Measurements from ENCODE around the gene TRIM14. TPM values are rescaled to one million over a fixed set of nuclear protein-coding genes. Genes with fewer than 3 reads are reported as not detected.

Gene TRIM14
- total RNA-seq, 1 experiment from 2014 or later: 12.5 TPM

DNA sequence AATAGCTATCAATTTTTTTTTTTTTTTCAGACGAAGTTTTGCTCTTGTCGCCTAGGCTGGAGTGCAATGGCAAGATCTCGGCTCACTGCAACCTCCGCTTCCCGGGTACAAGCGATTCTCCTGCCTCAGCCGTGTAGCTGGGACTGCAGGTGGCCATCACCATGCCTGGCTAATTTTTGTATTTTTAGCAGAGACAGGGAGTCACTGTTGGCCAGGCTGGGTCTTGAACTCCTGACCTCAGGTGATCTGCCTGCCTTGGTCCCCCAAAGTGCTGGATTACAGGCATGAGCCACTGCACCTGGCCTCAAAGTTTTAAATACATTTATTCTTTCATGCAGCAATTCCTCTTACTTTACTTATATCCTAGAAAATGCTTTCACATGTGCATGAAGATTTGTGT lies 17.6 kb downstream of the TRIM14 start:
- Histone ChIP-seq H3K27me3 (ENCODE audit: insufficient read depth, low read length) (no peaks in the 10 kb centered on the region), H4K8ac (replicated peaks; ENCODE audit: insufficient read length, low read depth, low read length) (no peak overlapping the region), H3K9ac (ENCODE audit: extremely low read depth, insufficient read length, low read length) (no peak overlapping the region), H4K20me1 (ENCODE audit: control insufficient read depth, insufficient read depth, insufficient read length) (no peaks in the 10 kb centered on the region), H4K5ac (ENCODE audit: insufficient read length, low read depth, low read length) (no peak overlapping the region), H3K18ac (ENCODE audit: insufficient read length, low read depth, low read length) (no peak overlapping the region), H2BK12ac (ENCODE audit: insufficient read length, low read depth, low read length) (no peak overlapping the region), H3K23me2 (ENCODE audit: insufficient read length, low read depth, low read length, poor library complexity, severe bottlenecking) (no peaks in the 10 kb centered on the region), H2BK20ac (ENCODE audit: low read depth, low read length, poor library complexity, severe bottlenecking) (no peak overlapping the region), H3K56ac (ENCODE audit: insufficient read length, low read depth, low read length) (no peak overlapping the region), H3K9me3 (ENCODE audit: control insufficient read depth, low read depth, low read length) (no peaks in the 10 kb centered on the region), H3K79me2 (ENCODE audit: insufficient read depth, low read length) (no peaks in the 10 kb centered on the region), H3K27ac (ENCODE audit: insufficient read length, low read depth, low read length) (no peak overlapping the region), H3K4me1 (ENCODE audit: insufficient read depth, low read length) (no peaks in the 10 kb centered on the region; the same call in 1 of the 2 replicates), H2AFZ (ENCODE audit: low read length) (no peak overlapping the region), H3K14ac (ENCODE audit: insufficient read depth, low read length) (no peak overlapping the region), H3T11ph (ENCODE audit: low read length) (no peak overlapping the region), H3K23ac (ENCODE audit: insufficient read length, low read depth, low read length) (no peak overlapping the region), H2BK15ac (ENCODE audit: low read depth, low read length) (no peak overlapping the region), H3K4me2 (ENCODE audit: insufficient read depth, insufficient read length, low read length) (no peak overlapping the region), H3K4ac (ENCODE audit: low read depth, low read length) (no peak overlapping the region), H2BK120ac (ENCODE audit: low read depth, low read length, poor library complexity, severe bottlenecking) (no peak overlapping the region), H2AK5ac (ENCODE audit: insufficient read length, low read length) (no peak overlapping the region), H4K91ac (ENCODE audit: insufficient read length, low read depth, low read length) (no peak overlapping the region), H2BK5ac (ENCODE audit: insufficient read length, low read length) (no peak overlapping the region), H3K79me1 (ENCODE audit: insufficient read depth, low read depth, low read length, poor library complexity, severe bottlenecking) (no peaks in the 10 kb centered on the region)
- Mint-ChIP-seq H3K4me3 (no peak overlapping the region), H3K27ac (no peak overlapping the region), H3K27me3 (ENCODE audit: low read depth) (no peaks in the 10 kb centered on the region), H3K4me1 (peaks cover 13 to 17% of the 10 kb centered on the region in 2 experiments), H3K9me3 (no peaks in the 10 kb centered on the region), H3K36me3 (ENCODE audit: insufficient read depth in 1 of 3, low read depth in 3 of 3) (peaks cover under 1 to 18% (median 10%) of the 10 kb centered on the region in 3 experiments; a peak in 5 of 7 replicates)
- no peak for DNase-seq
- WGBS (ENCODE audit: extremely low coverage, insufficient read length, low lambda C conversion rate): no CpG with 5 or more reads among the region's 7 CpGs
- TF ChIP-seq, protein P1, sequence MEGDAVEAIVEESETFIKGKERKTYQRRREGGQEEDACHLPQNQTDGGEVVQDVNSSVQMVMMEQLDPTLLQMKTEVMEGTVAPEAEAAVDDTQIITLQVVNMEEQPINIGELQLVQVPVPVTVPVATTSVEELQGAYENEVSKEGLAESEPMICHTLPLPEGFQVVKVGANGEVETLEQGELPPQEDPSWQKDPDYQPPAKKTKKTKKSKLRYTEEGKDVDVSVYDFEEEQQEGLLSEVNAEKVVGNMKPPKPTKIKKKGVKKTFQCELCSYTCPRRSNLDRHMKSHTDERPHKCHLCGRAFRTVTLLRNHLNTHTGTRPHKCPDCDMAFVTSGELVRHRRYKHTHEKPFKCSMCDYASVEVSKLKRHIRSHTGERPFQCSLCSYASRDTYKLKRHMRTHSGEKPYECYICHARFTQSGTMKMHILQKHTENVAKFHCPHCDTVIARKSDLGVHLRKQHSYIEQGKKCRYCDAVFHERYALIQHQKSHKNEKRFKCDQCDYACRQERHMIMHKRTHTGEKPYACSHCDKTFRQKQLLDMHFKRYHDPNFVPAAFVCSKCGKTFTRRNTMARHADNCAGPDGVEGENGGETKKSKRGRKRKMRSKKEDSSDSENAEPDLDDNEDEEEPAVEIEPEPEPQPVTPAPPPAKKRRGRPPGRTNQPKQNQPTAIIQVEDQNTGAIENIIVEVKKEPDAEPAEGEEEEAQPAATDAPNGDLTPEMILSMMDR (conservative IDR thresholded peaks at IDR 0.05): no peak
